MCF 10A (cell line): ENCODE measurements around the gene IRGC. TPM values are rescaled to one million over a fixed set of nuclear protein-coding genes. Genes with fewer than 3 reads are reported as not detected.

Experiments
- BruUV-seq: library from RNA; stranded (reverse); fragments of 400-500 nt; replicated peaks from 2 replicates; lab custom pipeline; 2021; lab: Mats Ljungman, UMichigan
- CTCF ChIA-PET: fragments of 300-600 bp; sonication (Branson Sonifier 250); formaldehyde crosslinking; extraction: SDS; loops from one replicate; lab custom pipeline; 2021; ENCODE audit warnings: antibody characterized with exemption, inconsistent platforms; lab: Yijun Ruan, JAX
- POLR2A ChIA-PET: fragments of 300-600, 350-650 bp; sonication (Branson Sonifier 250); formaldehyde crosslinking; extraction: SDS; loops from one replicate; lab custom pipeline; 2020; ENCODE audit warnings: antibody characterized with exemption, inconsistent platforms; lab: Yijun Ruan, JAX
- DNase-seq: peaks from one replicate; pipeline ENCODE4 v3.0.0-alpha.2; 2018; ENCODE audit not compliant: unreplicated experiment
- H3K27ac Mint-ChIP-seq: one replicate; pipeline ENCODE4 v1.8.0; 2022; ENCODE audit warnings: mild to moderate bottlenecking, low read depth, mixed read lengths; ENCODE audit not compliant: unreplicated experiment
- H3K27me3 Mint-ChIP-seq: one replicate; pipeline ENCODE4 v1.8.0; 2022; ENCODE audit warnings: mixed read lengths; ENCODE audit not compliant: insufficient read depth, unreplicated experiment
- H3K36me3 Mint-ChIP-seq: one replicate; pipeline ENCODE4 v1.8.0; 2022; ENCODE audit warnings: mild to moderate bottlenecking, moderate library complexity, mixed read lengths; ENCODE audit not compliant: insufficient read depth, unreplicated experiment
- H3K4me1 Mint-ChIP-seq: one replicate; pipeline ENCODE4 v1.8.0; 2022; ENCODE audit warnings: mixed read lengths; ENCODE audit not compliant: insufficient read depth, unreplicated experiment
- H3K4me3 Mint-ChIP-seq: one replicate; pipeline ENCODE4 v1.8.0; 2022; ENCODE audit warnings: mild to moderate bottlenecking, moderate library complexity, mixed read lengths; ENCODE audit not compliant: unreplicated experiment
- H3K9me3 Mint-ChIP-seq: one replicate; pipeline ENCODE4 v1.8.0; 2022; ENCODE audit warnings: mixed read lengths; ENCODE audit not compliant: unreplicated experiment
- CTCF ChIP-seq: fragments of 200-600 bp; IDR thresholded peaks from one replicate; pipeline ENCODE4 v1.8.0; 2022; ENCODE audit warnings: antibody characterized with exemption, mild to moderate bottlenecking; ENCODE audit not compliant: unreplicated experiment
- intact Hi-C: fragments of 100-400 bp; cut with micrococcal nuclease; formaldehyde crosslinking; loops from 2 replicates; pipeline ENCODE4 v1.14.1; 2022
- total RNA-seq: library from RNA; stranded (reverse); gene quantifications from 2 replicates; pipeline ENCODE4 v1.2.3, GENCODE V29; 2022

IRGC gene
- total RNA-seq, 1 experiment from 2014 or later: not detected

- H3K9me3 Mint-ChIP-seq: no peaks in the 10 kb centered on the region
- H3K4me1 Mint-ChIP-seq: peaks cover 33% of the 10 kb centered on the region
- intact Hi-C loops: loop anchor here (10.0 kb wide), 1 partner anchor 976 kb away; the partner anchor contains the start of gene BCL3
- ChIA-PET POLR2A (interaction anchor here (0.9 to 20.1 kb wide), 5 partner anchors 9 to 235 kb away, joined by 3 to 409 read pairs (median 6); partner anchors contain the start of genes KCNN4, SMG9 and ZNF575), CTCF (interaction anchor here (0.6 to 6.9 kb wide), 8 partner anchors 11 to 1135 kb away, joined by 3 to 71 read pairs (median 5); partner anchors contain the start of gene KCNN4)
- no peak for DNase-seq
- H3K27me3 Mint-ChIP-seq: no peaks in the 10 kb centered on the region
- peaks cover 78% of the 10 kb centered on the region for H3K36me3 Mint-ChIP-seq
- no TSS peak for BruUV-seq
- TF ChIP-seq CTCF: no peak
- no peak overlapping the region for H3K4me3 Mint-ChIP-seq
- H3K27ac Mint-ChIP-seq: no peak overlapping the region
These were observed 52.6 kb downstream of the IRGC start for GRCh38 chr19:43768273-43769050.

- no peaks in the 10 kb centered on the region for H3K9me3 Mint-ChIP-seq
- TF ChIP-seq CTCF: no peak
- POLR2A ChIA-PET: interaction anchor here (0.9 to 10.1 kb wide), 2 partner anchors 10 to 16 kb away, joined by 6 to 117 read pairs; partner anchors contain the start of gene SMG9
- peaks cover 84% of the 10 kb centered on the region for H3K36me3 Mint-ChIP-seq
- no peak overlapping the region for H3K27ac Mint-ChIP-seq
- CTCF ChIA-PET: interaction anchor here (6.9 kb wide), 1 partner anchor 10 kb away, joined by 71 read pairs; the partner anchor contains the start of gene KCNN4
- no peaks in the 10 kb centered on the region for H3K27me3 Mint-ChIP-seq
- DNase-seq: no peak
- H3K4me3 Mint-ChIP-seq: no peak overlapping the region
- peaks cover 33% of the 10 kb centered on the region for H3K4me1 Mint-ChIP-seq
- no TSS peak for BruUV-seq
- intact Hi-C loops: loop anchor here (10.0 kb wide), 1 partner anchor 976 kb away; the partner anchor contains the start of gene BCL3
These were observed 53.4 kb downstream of the IRGC start for GRCh38 chr19:43769256-43769655.

Other genes starting within 250 kb of the IRGC start
- 9.9 and 11.8 TPM in 2 replicates for gene PHLDB3, start 211.3 kb upstream of the IRGC start, total RNA-seq
- 78.0 and 94.4 TPM in 2 replicates for gene ETHE1, start 188.9 kb upstream of the IRGC start, total RNA-seq
- 0.81 and 1.1 TPM in 2 replicates for gene ZNF575, start 182.9 kb upstream of the IRGC start, total RNA-seq
- gene XRCC1, start 140.5 kb upstream of the IRGC start, total RNA-seq: 18.0 and 20.6 TPM in 2 replicates
- 0.74 TPM in 1 of 2 replicates, not detected in the other for gene PINLYP, start 140.3 kb upstream of the IRGC start, total RNA-seq
- 21.0 and 26.5 TPM in 2 replicates for gene IRGQ, start 119.9 kb upstream of the IRGC start, total RNA-seq
- gene ZNF576, start 119.5 kb upstream of the IRGC start, total RNA-seq: 13.2 and 18.4 TPM in 2 replicates
- 0.28 and 0.88 TPM in 2 replicates for gene SRRM5, start 104.0 kb upstream of the IRGC start, total RNA-seq
- 18.6 and 23.3 TPM in 2 replicates for gene ZNF428, start 96.4 kb upstream of the IRGC start, total RNA-seq
- gene CADM4, start 76.2 kb upstream of the IRGC start, total RNA-seq: 3.2 and 3.8 TPM in 2 replicates
- 14.0 and 32.2 TPM in 2 replicates for gene PLAUR, start 45.9 kb upstream of the IRGC start, total RNA-seq
- 76.0 and 76.4 TPM in 2 replicates for gene SMG9, start 38.9 kb downstream of the IRGC start, total RNA-seq
- 34.2 and 45.9 TPM in 2 replicates for gene KCNN4, start 64.9 kb downstream of the IRGC start, total RNA-seq
- gene LYPD5, start 86.4 kb downstream of the IRGC start, total RNA-seq: 0.21 and 0.47 TPM in 2 replicates
- 14.7 and 15.4 TPM in 2 replicates for gene ZNF283, start 111.2 kb downstream of the IRGC start, total RNA-seq
- gene ZNF404, start 167.9 kb downstream of the IRGC start, total RNA-seq: 1.2 TPM in 2 replicates
- 8.1 and 9.9 TPM in 2 replicates for gene ZNF45, start 219.2 kb downstream of the IRGC start, total RNA-seq
- gene ZNF221, start 235.2 kb downstream of the IRGC start, total RNA-seq: 1.2 and 1.8 TPM in 2 replicates